ENCODE measurements around the gene ZMYND8.
"Not testable (repeated sequence)": the region's sequence is repeated elsewhere in the genome, so short reads cannot be mapped to it uniquely, and the experiment has no call there.

Gene ZMYND8

GRCh38 chr20:47217482-47218446 is 138.7 kb downstream of the ZMYND8 start:
- FAIRE-seq: no peak

- FAIRE-seq: no peak
Measured at GRCh38 chr20:47216819-47217410, 139.6 kb downstream of the ZMYND8 start.

- FAIRE-seq: no peak
Measured at GRCh38 chr20:47215653-47216397, 140.7 kb downstream of the ZMYND8 start.

GRCh38 chr20:47213966-47214365 is 142.5 kb downstream of the ZMYND8 start:
- no peak for FAIRE-seq

GRCh38 chr20:47212606-47213207 is 143.8 kb downstream of the ZMYND8 start:
- no peak for FAIRE-seq

- FAIRE-seq: no peak
Measured at GRCh38 chr20:47211036-47211435, 145.5 kb downstream of the ZMYND8 start.

GRCh38 chr20:47210470-47210869 is 146.0 kb downstream of the ZMYND8 start:
- no peak for FAIRE-seq

GRCh38 chr20:47209982-47210381 is 146.5 kb downstream of the ZMYND8 start:
- no peak for FAIRE-seq

GRCh38 chr20:47208534-47209174 is 147.8 kb downstream of the ZMYND8 start:
- no peak for FAIRE-seq

- FAIRE-seq: no peak
Measured at GRCh38 chr20:47206962-47207641, 149.4 kb downstream of the ZMYND8 start.

- not testable (repeated sequence) for FAIRE-seq
Measured at GRCh38 chr20:47206552-47206951, 149.9 kb downstream of the ZMYND8 start.

- FAIRE-seq: no peak
Measured at GRCh38 chr20:47205577-47206123, 150.8 kb downstream of the ZMYND8 start.

- not testable (repeated sequence) for FAIRE-seq
Measured at GRCh38 chr20:47204850-47205122, 151.7 kb downstream of the ZMYND8 start.

- no peak for FAIRE-seq
Measured at GRCh38 chr20:47204008-47204849, 152.3 kb downstream of the ZMYND8 start.

- FAIRE-seq: no peak
Measured at GRCh38 chr20:47202733-47203667, 153.5 kb downstream of the ZMYND8 start.

GRCh38 chr20:47201074-47201730 is 155.3 kb downstream of the ZMYND8 start:
- no peak for FAIRE-seq

- FAIRE-seq: no peak
Measured at GRCh38 chr20:47198996-47199552, 157.4 kb downstream of the ZMYND8 start.

GRCh38 chr20:47198254-47198671 is 158.2 kb downstream of the ZMYND8 start:
- no peak for FAIRE-seq

All from A204.1 (cell line).